Measurements from ENCODE around the gene GREM2. TPM values are rescaled to one million over a fixed set of nuclear protein-coding genes. Genes with fewer than 3 reads are reported as not detected.

The GREM2 gene
- total RNA-seq, 4 donors from 2014 or later: 0.08 to 0.78 (median 0.40) TPM

- WGBS, 2 donors: 74 to 78% methylated on average over 5 of the region's 5 CpGs
- no peak overlapping the region for H3K4me3 ChIP-seq (ENCODE audit: low read depth, poor library complexity, severe bottlenecking)
- DNase-seq (ENCODE audit: low spot score in 2 of 2): no peak
- intact Hi-C loops (cut with DNase I; ENCODE audit: low total_unique reads): no loop called here
- TF ChIP-seq, protein P1, sequence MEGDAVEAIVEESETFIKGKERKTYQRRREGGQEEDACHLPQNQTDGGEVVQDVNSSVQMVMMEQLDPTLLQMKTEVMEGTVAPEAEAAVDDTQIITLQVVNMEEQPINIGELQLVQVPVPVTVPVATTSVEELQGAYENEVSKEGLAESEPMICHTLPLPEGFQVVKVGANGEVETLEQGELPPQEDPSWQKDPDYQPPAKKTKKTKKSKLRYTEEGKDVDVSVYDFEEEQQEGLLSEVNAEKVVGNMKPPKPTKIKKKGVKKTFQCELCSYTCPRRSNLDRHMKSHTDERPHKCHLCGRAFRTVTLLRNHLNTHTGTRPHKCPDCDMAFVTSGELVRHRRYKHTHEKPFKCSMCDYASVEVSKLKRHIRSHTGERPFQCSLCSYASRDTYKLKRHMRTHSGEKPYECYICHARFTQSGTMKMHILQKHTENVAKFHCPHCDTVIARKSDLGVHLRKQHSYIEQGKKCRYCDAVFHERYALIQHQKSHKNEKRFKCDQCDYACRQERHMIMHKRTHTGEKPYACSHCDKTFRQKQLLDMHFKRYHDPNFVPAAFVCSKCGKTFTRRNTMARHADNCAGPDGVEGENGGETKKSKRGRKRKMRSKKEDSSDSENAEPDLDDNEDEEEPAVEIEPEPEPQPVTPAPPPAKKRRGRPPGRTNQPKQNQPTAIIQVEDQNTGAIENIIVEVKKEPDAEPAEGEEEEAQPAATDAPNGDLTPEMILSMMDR (IDR thresholded peaks at IDR 0.05): no peak
- TF ChIP-seq POLR2A (IDR thresholded peaks at IDR 0.05): no peak
Measured at GRCh38 chr1:240491156-240491555, 120.8 kb downstream of the GREM2 start.

DNA sequence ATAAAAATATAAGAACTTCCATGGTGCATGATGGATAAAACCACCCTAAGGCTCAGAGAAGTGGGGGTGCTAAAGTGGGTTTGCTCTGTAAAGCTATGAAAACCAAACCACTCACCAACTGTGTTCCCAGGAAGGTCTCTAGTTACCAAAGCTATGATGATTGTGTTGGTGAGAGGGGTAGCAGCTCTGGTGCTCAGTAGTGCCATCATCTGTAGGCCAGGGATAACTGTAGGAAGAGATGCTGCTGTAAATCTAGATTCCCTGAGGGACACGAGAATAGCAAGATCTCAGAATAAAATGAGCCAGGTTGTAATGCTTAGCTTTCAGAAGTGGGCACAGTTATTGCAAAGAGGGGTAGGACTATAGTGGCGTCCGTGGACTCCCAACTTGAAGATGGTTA lies 124.5 kb downstream of the GREM2 start:
- WGBS, 2 donors: 80 to 83% methylated on average over 3 of the region's 3 CpGs
- H3K4me3 ChIP-seq (ENCODE audit: low read depth, poor library complexity, severe bottlenecking): no peak overlapping the region
- TF ChIP-seq, protein P1 (IDR thresholded peaks at IDR 0.05): no peak
- TF ChIP-seq POLR2A (IDR thresholded peaks at IDR 0.05): no peak
- intact Hi-C loops (cut with DNase I; ENCODE audit: low total_unique reads): no loop called here
- DNase-seq (ENCODE audit: low spot score in 2 of 2): no peak

GRCh38 chr1:240486611-240487010 lies 125.3 kb downstream of the GREM2 start:
- intact Hi-C loops (cut with DNase I; ENCODE audit: low total_unique reads): no loop called here
- 69 to 75% methylated on average over 6 of the region's 6 CpGs for WGBS, 2 donors
- DNase-seq (ENCODE audit: low spot score in 2 of 2): no peak
- no peak for TF ChIP-seq POLR2A (IDR thresholded peaks at IDR 0.05)
- TF ChIP-seq, protein P1 (IDR thresholded peaks at IDR 0.05): no peak
- H3K4me3 ChIP-seq (ENCODE audit: low read depth, poor library complexity, severe bottlenecking): no peak overlapping the region

GRCh38 chr1:240484804-240485443 lies 127.0 kb downstream of the GREM2 start:
- no peak overlapping the region for H3K4me3 ChIP-seq (ENCODE audit: low read depth, poor library complexity, severe bottlenecking)
- DNase-seq (ENCODE audit: low spot score in 2 of 2): no peak
- WGBS, 2 donors: 80 to 87% methylated on average over 6 of the region's 6 CpGs
- TF ChIP-seq POLR2A (IDR thresholded peaks at IDR 0.05): no peak
- TF ChIP-seq, protein P1 (IDR thresholded peaks at IDR 0.05): no peak
- intact Hi-C loops (cut with DNase I; ENCODE audit: low total_unique reads): no loop called here

DNA sequence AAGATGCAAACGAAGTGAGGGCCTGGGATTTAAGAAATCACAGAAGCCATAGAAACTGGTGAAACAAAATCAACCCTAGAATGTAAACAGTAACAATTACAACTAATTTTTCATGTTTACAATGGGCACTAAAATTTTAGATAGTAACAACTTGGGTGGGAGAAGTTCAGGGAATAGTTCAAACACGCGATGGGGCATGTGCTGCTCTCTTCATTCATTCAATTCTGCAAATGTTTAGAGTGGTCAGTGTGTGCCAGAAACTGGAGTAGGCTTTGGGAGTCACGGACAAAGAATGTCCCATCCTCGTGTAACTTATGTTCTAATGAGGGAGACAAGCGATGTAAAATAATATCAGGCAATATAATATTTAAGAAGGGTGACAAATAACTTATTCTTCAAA lies 133.4 kb downstream of the GREM2 start:
- WGBS, 2 donors: 87 to 89% methylated on average over 6 of the region's 6 CpGs
- intact Hi-C loops (cut with DNase I; ENCODE audit: low total_unique reads): no loop called here
- no peak overlapping the region for H3K4me3 ChIP-seq (ENCODE audit: low read depth, poor library complexity, severe bottlenecking)
- DNase-seq (ENCODE audit: low spot score in 2 of 2): no peak
- TF ChIP-seq, protein P1 (IDR thresholded peaks at IDR 0.05): no peak
- TF ChIP-seq POLR2A (IDR thresholded peaks at IDR 0.05): no peak

GRCh38 chr1:240475832-240476231 lies 136.1 kb downstream of the GREM2 start:
- TF ChIP-seq POLR2A (IDR thresholded peaks at IDR 0.05): no peak
- intact Hi-C loops (cut with DNase I; ENCODE audit: low total_unique reads): no loop called here
- 78 to 79% methylated on average over 4 of the region's 4 CpGs for WGBS, 2 donors
- no peak for DNase-seq (ENCODE audit: low spot score in 2 of 2)
- no peak overlapping the region for H3K4me3 ChIP-seq (ENCODE audit: low read depth, poor library complexity, severe bottlenecking)
